Calu3 (cell line): ENCODE measurements around the gene PUM1. TPM values are rescaled to one million over a fixed set of nuclear protein-coding genes. Genes with fewer than 3 reads are reported as not detected.
A peak's percentile ranks its signal among the peaks of the same experiment; 100 is the strongest.

Experiments used
- Bru-seq: library from RNA; stranded (reverse); fragments of 400-500 nt; gene quantifications from one replicate; lab custom pipeline; 2021; lab: Mats Ljungman, UMichigan
- BruChase-seq, 2 experiments: library from RNA; stranded (reverse); fragments of 400-500 nt; gene quantifications; one replicate each; lab custom pipeline; 2021; lab: Mats Ljungman, UMichigan
- BruUV-seq: library from RNA; stranded (reverse); fragments of 400-500 nt; replicated peaks from 2 replicates; lab custom pipeline; 2021; lab: Mats Ljungman, UMichigan
- CTCF ChIA-PET: fragments of 300-600 bp; sonication (Branson Sonifier 250); formaldehyde crosslinking; loops from one replicate; lab custom pipeline; 2022; ENCODE audit warnings: antibody characterized with exemption; lab: Charles Lee
- DNase-seq: peaks from one replicate; pipeline ENCODE4 v3.0.0; 2022
- H3K27ac Mint-ChIP-seq: one replicate; pipeline ENCODE4 v1.8.0; 2022; ENCODE audit warnings: mixed read lengths; ENCODE audit not compliant: unreplicated experiment
- H3K27me3 Mint-ChIP-seq: one replicate; pipeline ENCODE4 v1.8.0; 2022; ENCODE audit warnings: mixed read lengths; ENCODE audit not compliant: unreplicated experiment
- H3K36me3 Mint-ChIP-seq: one replicate; pipeline ENCODE4 v1.8.0; 2022; ENCODE audit warnings: mild to moderate bottlenecking, moderate library complexity, mixed read lengths; ENCODE audit not compliant: insufficient read depth, unreplicated experiment
- H3K4me1 Mint-ChIP-seq: one replicate; pipeline ENCODE4 v1.8.0; 2022; ENCODE audit warnings: mild to moderate bottlenecking, low read depth, mixed read lengths; ENCODE audit not compliant: unreplicated experiment
- H3K4me3 Mint-ChIP-seq: one replicate; pipeline ENCODE4 v1.8.0; 2022; ENCODE audit warnings: mild to moderate bottlenecking, low read depth, moderate library complexity, mixed read lengths; ENCODE audit not compliant: unreplicated experiment
- H3K9me3 Mint-ChIP-seq: one replicate; pipeline ENCODE4 v1.8.0; 2022; ENCODE audit warnings: low read depth, mixed read lengths; ENCODE audit not compliant: unreplicated experiment
- intact Hi-C: fragments of 100-400 bp; cut with micrococcal nuclease; formaldehyde crosslinking; loops from one replicate; pipeline ENCODE4 v1.10.0; 2022; ENCODE audit not compliant: unreplicated experiment
- long read RNA-seq: library from polyadenylated mRNA; stranded (forward); transcript quantifications from one replicate; pipeline ENCODE4 v2.0.0, GENCODE V29; 2022
- total RNA-seq: library from RNA; stranded (reverse); gene quantifications from 2 replicates; pipeline ENCODE4 v1.2.3, GENCODE V29; 2022
- TF ChIP-seq, protein P1 (sequence below): fragments of 200-600 bp; IDR thresholded peaks from one replicate; pipeline ENCODE4 v1.8.0; 2022; ENCODE audit warnings: antibody characterized with exemption; ENCODE audit not compliant: unreplicated experiment

PUM1 gene, protein sequence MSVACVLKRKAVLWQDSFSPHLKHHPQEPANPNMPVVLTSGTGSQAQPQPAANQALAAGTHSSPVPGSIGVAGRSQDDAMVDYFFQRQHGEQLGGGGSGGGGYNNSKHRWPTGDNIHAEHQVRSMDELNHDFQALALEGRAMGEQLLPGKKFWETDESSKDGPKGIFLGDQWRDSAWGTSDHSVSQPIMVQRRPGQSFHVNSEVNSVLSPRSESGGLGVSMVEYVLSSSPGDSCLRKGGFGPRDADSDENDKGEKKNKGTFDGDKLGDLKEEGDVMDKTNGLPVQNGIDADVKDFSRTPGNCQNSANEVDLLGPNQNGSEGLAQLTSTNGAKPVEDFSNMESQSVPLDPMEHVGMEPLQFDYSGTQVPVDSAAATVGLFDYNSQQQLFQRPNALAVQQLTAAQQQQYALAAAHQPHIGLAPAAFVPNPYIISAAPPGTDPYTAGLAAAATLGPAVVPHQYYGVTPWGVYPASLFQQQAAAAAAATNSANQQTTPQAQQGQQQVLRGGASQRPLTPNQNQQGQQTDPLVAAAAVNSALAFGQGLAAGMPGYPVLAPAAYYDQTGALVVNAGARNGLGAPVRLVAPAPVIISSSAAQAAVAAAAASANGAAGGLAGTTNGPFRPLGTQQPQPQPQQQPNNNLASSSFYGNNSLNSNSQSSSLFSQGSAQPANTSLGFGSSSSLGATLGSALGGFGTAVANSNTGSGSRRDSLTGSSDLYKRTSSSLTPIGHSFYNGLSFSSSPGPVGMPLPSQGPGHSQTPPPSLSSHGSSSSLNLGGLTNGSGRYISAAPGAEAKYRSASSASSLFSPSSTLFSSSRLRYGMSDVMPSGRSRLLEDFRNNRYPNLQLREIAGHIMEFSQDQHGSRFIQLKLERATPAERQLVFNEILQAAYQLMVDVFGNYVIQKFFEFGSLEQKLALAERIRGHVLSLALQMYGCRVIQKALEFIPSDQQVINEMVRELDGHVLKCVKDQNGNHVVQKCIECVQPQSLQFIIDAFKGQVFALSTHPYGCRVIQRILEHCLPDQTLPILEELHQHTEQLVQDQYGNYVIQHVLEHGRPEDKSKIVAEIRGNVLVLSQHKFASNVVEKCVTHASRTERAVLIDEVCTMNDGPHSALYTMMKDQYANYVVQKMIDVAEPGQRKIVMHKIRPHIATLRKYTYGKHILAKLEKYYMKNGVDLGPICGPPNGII
- 161 and 163 TPM in 2 replicates for total RNA-seq
- percentile 97 among the genes with signal in this experiment for Bru-seq, nascent RNA
- percentile 88 among the genes with signal in this experiment for BruChase-seq, experiment 1, labeled RNA remaining after a 6-hour chase
- BruChase-seq, experiment 2, labeled RNA remaining after a 2-hour chase: percentile 90 among the genes with signal in this experiment
- long read RNA-seq, full-length matches to known transcripts: 20 of 80 reads
- long read RNA-seq, partial matches to known transcripts: 8 of 80 reads
- long read RNA-seq, other reads (novel, unspliced or antisense): 52 of 80 reads

DNA sequence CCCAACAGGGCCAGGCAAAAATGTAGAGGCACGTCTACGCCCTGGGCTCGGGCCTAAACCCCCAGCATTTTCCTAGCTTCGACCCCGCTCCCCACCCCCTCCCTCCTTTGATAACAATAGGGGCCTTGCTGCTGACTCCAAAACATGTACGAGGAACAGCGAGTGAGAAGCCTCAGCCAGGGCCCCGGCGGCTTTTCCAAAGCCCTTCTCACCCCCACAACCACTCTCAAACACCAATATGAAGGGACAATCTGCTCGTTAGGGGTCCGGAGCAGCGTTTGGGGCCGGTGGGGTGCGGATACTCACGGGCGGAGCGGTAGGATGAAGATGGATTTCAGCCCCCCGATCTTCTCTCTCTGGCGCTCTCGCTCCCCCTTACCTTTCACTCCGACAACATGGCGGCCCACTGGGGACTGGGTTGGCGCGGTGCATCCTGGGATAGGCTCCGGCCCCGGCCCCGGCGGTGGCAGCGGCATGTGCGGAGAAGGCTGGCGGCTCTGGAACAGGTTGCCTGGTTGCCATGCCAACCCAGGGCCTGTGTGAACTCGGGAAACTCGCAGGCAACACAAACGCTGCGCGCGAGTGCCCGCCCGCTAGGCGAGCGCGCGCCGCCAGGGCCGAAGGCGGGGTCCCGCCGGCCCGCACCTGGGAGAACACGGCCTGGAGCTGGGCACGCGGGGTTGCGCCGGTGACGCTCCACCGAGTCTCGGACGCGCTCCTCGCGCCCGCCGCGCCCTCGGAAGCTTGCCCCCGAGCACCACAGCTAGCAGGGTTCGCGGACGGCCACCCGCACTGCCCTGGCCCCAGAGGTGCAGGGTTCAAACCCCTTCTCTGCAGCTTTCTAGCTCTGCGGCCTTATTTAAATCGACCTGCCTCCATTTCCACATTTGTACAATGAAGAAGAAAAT is at the start of gene PUM1:
Gene PUM1, minus strand, starts transcription at position 408 of the 908 bp plus-strand sequence. CDS start 6,151 bp downstream, outside the sequence.
- no peaks in the 10 kb centered on the region for H3K9me3 Mint-ChIP-seq
- TF ChIP-seq, protein P1, sequence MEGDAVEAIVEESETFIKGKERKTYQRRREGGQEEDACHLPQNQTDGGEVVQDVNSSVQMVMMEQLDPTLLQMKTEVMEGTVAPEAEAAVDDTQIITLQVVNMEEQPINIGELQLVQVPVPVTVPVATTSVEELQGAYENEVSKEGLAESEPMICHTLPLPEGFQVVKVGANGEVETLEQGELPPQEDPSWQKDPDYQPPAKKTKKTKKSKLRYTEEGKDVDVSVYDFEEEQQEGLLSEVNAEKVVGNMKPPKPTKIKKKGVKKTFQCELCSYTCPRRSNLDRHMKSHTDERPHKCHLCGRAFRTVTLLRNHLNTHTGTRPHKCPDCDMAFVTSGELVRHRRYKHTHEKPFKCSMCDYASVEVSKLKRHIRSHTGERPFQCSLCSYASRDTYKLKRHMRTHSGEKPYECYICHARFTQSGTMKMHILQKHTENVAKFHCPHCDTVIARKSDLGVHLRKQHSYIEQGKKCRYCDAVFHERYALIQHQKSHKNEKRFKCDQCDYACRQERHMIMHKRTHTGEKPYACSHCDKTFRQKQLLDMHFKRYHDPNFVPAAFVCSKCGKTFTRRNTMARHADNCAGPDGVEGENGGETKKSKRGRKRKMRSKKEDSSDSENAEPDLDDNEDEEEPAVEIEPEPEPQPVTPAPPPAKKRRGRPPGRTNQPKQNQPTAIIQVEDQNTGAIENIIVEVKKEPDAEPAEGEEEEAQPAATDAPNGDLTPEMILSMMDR: no peak
- no peaks in the 10 kb centered on the region for H3K27me3 Mint-ChIP-seq
- no peaks in the 10 kb centered on the region for H3K4me1 Mint-ChIP-seq
- H3K27ac Mint-ChIP-seq: peak within 1 kb of the TSS; percentile 100
- CTCF ChIA-PET: interaction anchor here (0.6 to 1.6 kb wide), 2 partner anchors 11 to 105 kb away, joined by 4 to 8 read pairs; no protein-coding TSS in a partner anchor
- peak within 1 kb of the TSS; percentile 98 for H3K4me3 Mint-ChIP-seq
- intact Hi-C loops: no loop called here
- TSS peak; percentile 51 for BruUV-seq
- DNase-seq: peak; percentile 99
- peaks cover 51% of the 10 kb centered on the region for H3K36me3 Mint-ChIP-seq

DNA sequence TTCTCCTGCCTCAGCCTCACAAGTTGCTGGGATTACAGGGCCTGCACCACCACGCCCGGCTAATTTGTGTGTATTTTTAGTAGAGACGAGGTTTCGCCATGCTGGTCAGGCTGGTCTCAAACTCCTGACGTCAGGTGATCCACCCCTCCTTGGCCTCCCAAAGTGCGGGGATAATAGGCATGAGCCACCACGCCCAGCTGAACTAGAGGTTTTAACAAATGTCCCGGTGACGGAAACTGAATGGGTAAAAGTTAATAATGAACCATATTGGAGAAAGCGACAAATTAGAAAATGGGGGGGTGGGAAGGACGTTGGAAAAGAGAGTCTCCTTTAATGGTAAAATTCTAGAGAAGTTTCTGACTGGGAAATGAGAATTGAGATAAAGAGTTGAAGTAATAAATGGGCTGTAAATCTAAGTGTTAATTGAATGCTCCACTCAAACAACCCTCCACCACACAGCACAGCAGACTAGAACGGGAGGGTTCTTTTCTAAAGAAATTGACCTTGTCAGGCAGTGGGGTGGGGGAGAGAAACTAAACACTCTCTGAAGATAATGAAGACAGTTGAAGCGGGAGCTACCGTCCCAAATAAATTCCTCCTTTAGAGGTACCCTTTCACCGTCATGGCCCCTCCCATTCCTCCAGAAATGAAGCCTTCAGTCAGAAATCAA is 46.9 kb upstream of the PUM1 start:
- peaks cover 8% of the 10 kb centered on the region for H3K4me1 Mint-ChIP-seq
- DNase-seq: no peak
- BruUV-seq: no TSS peak
- TF ChIP-seq, protein P1: no peak
- peaks cover 19% of the 10 kb centered on the region for H3K27me3 Mint-ChIP-seq
- H3K4me3 Mint-ChIP-seq: no peak overlapping the region
- no peaks in the 10 kb centered on the region for H3K9me3 Mint-ChIP-seq
- H3K27ac Mint-ChIP-seq: no peak overlapping the region
- intact Hi-C loops: no loop called here
- H3K36me3 Mint-ChIP-seq: peaks cover 10% of the 10 kb centered on the region
- CTCF ChIA-PET: no interaction called here

DNA sequence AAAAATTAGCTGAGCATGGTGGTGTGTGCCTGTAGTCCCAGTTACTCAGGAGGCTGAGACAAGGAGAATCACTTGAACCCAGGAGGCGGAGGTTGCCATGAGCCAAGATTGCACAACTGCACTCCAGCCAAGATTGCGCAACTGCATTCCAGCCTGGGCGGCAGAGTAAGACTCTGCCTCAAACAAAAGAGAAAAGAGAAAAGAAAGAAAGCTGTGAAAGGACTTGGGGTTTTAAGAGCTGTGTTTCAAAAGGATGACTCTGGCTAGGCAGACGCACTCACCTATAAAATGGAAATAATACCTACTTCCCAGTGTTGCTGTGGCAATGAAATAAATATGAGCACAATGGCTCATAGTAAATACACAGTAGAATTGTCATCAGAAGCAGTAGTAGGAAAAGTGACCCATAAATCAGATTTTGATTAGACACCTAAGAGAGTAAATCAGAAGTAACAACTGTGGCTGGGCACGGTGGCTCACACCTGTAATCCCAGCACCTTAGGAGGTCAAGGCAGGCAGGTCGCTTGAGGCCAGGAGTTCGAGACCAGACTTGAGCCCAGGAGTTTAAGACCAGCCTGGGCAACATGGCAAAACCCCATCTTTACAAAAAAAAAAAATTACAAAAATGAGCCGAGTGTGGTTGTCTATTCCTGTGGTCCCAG is 45.9 kb upstream of the PUM1 start:
- intact Hi-C loops: no loop called here
- Mint-ChIP-seq H3K9me3 (no peaks in the 10 kb centered on the region), H3K27me3 (peaks cover 13% of the 10 kb centered on the region), H3K36me3 (peaks cover 10% of the 10 kb centered on the region), H3K27ac (peak overlapping the region; percentile 41), H3K4me3 (no peak overlapping the region), H3K4me1 (peaks cover 8% of the 10 kb centered on the region)
- CTCF ChIA-PET: interaction anchor here (0.5 kb wide), 1 partner anchor 727 kb away, joined by 3 read pairs; no protein-coding TSS in a partner anchor
- peak; percentile 58 for DNase-seq
- TF ChIP-seq, protein P1: no peak
- no TSS peak for BruUV-seq
